Mesenchymal stem cell (in vitro differentiated cells and primary cell): ENCODE measurements around the gene MRPL1.

ENCODE experiments used
- DNase-seq: peaks from one replicate; pipeline ENCODE4 v3.0.0-alpha.2; 2013
- H2AFZ ChIP-seq: one replicate; pipeline ENCODE4 v1.6.1; 2013; ENCODE audit warnings: low read depth, mild to moderate bottlenecking, control low read depth, inconsistent platforms, low read length, moderate library complexity
- H2AK5ac ChIP-seq: 2 replicates; pipeline ENCODE4 v1.6.1; 2013; ENCODE audit warnings: low read length, moderate library complexity, mild to moderate bottlenecking, inconsistent platforms; ENCODE audit not compliant: severe bottlenecking
- H2BK120ac ChIP-seq: one replicate; pipeline ENCODE4 v1.6.1; 2013; ENCODE audit warnings: low read depth, mild to moderate bottlenecking, inconsistent platforms, low read length, moderate library complexity
- H2BK12ac ChIP-seq, 2 experiments: one replicate each; pipeline ENCODE4 v1.6.1; 2013; ENCODE audit warnings: inconsistent platforms in 2 of 2, low read length in 2 of 2, mild to moderate bottlenecking in 2 of 2, moderate library complexity in 2 of 2, control low read depth in 1 of 2
- H2BK15ac ChIP-seq: one replicate; pipeline ENCODE4 v1.6.1; 2013; ENCODE audit warnings: mild to moderate bottlenecking, low read depth, inconsistent platforms; ENCODE audit not compliant: poor library complexity, severe bottlenecking
- H2BK5ac ChIP-seq: 2 replicates; pipeline ENCODE4 v1.6.1; 2013; ENCODE audit warnings: low read depth, mild to moderate bottlenecking, low read length, control low read depth, inconsistent platforms; ENCODE audit not compliant: poor library complexity, severe bottlenecking
- H3K14ac ChIP-seq, 2 experiments: one replicate each; pipeline ENCODE4 v1.6.1; 2013; ENCODE audit warnings: inconsistent platforms in 2 of 2, low read length in 2 of 2, control low read depth in 1 of 2, mild to moderate bottlenecking in 1 of 2, moderate library complexity in 1 of 2
- H3K18ac ChIP-seq, 2 experiments: one replicate each; pipeline ENCODE4 v1.6.1; 2013; ENCODE audit warnings: inconsistent platforms in 2 of 2, low read length in 2 of 2, control low read depth in 1 of 2, low read depth in 1 of 2, mild to moderate bottlenecking in 1 of 2
- H3K23ac ChIP-seq, 2 experiments: one replicate each; pipeline ENCODE4 v1.6.1; 2013; ENCODE audit warnings: inconsistent platforms in 2 of 2, low read length in 2 of 2, mild to moderate bottlenecking in 2 of 2, moderate library complexity in 2 of 2, control low read depth in 1 of 2
- H3K27ac ChIP-seq: 2 replicates; pipeline ENCODE4 v1.5.1; 2013; ENCODE audit warnings: mild to moderate bottlenecking, moderate library complexity, low read length, control low read depth, inconsistent platforms; ENCODE audit not compliant: poor library complexity, severe bottlenecking
- H3K27me3 ChIP-seq, 2 experiments: 2 replicates each; pipeline versions ENCODE4 v1.6.1 to v1.7.0; 2013; ENCODE audit warnings: low read length in 2 of 2, mild to moderate bottlenecking in 2 of 2, moderate library complexity in 2 of 2, control low read depth in 1 of 2, inconsistent platforms in 1 of 2; ENCODE audit not compliant: control insufficient read depth in 1 of 2, insufficient read depth in 1 of 2
- H3K36me3 ChIP-seq, 2 experiments: 2 replicates each; pipeline versions ENCODE4 v1.6.1 to v1.7.0; 2013; ENCODE audit warnings: low read length in 2 of 2, control low read depth in 1 of 2, inconsistent platforms in 1 of 2, low read depth in 1 of 2, mild to moderate bottlenecking in 1 of 2; ENCODE audit not compliant: insufficient read depth in 2 of 2, control insufficient read depth in 1 of 2
- H3K4ac ChIP-seq, 2 experiments: one replicate each; pipeline ENCODE4 v1.6.1; 2013; ENCODE audit warnings: inconsistent platforms in 2 of 2, low read length in 2 of 2, mild to moderate bottlenecking in 2 of 2, moderate library complexity in 2 of 2, control low read depth in 1 of 2, low read depth in 1 of 2
- H3K4me1 ChIP-seq: 2 replicates; pipeline ENCODE4 v1.6.1; 2013; ENCODE audit warnings: low read depth, low read length, control low read depth; ENCODE audit not compliant: control insufficient read depth, insufficient read depth
- H3K4me2 ChIP-seq: 2 replicates; pipeline ENCODE4 v1.6.1; 2013; ENCODE audit warnings: low read length, mild to moderate bottlenecking, inconsistent platforms; ENCODE audit not compliant: poor library complexity, severe bottlenecking
- H3K4me3 ChIP-seq, 2 experiments: 2 replicates each; pipeline versions ENCODE4 v1.5.1 to v1.7.0; 2013; ENCODE audit warnings: low read length in 2 of 2, mild to moderate bottlenecking in 2 of 2, control low read depth in 1 of 2, low read depth in 1 of 2; ENCODE audit not compliant: insufficient read depth in 1 of 2
- H3K79me1 ChIP-seq: replicated peaks from 2 replicates; pipeline ENCODE4 v1.6.1; 2013; ENCODE audit warnings: mild to moderate bottlenecking, control low read depth, low read length, inconsistent platforms; ENCODE audit not compliant: poor library complexity, severe bottlenecking
- H3K9ac ChIP-seq: 2 replicates; pipeline ENCODE4 v1.7.0; 2013; ENCODE audit warnings: mild to moderate bottlenecking, low read length, moderate library complexity
- H3K9me3 ChIP-seq: 2 replicates; pipeline ENCODE4 v1.7.0; 2013; ENCODE audit warnings: mild to moderate bottlenecking, low read length; ENCODE audit not compliant: control insufficient read depth
- H4K8ac ChIP-seq: one replicate; pipeline ENCODE4 v1.6.1; 2013; ENCODE audit warnings: inconsistent platforms, mild to moderate bottlenecking, low read length, moderate library complexity
- H4K91ac ChIP-seq: one replicate; pipeline ENCODE4 v1.6.1; 2013; ENCODE audit warnings: mild to moderate bottlenecking, low read length, inconsistent platforms
- WGBS: methylation state at CpG from one replicate; pipeline ENCODE4 v1.1.7; 2013; ENCODE audit warnings: mixed read lengths; 5-methylcytosine and 5-hydroxymethylcytosine counted together

The MRPL1 gene

DNA sequence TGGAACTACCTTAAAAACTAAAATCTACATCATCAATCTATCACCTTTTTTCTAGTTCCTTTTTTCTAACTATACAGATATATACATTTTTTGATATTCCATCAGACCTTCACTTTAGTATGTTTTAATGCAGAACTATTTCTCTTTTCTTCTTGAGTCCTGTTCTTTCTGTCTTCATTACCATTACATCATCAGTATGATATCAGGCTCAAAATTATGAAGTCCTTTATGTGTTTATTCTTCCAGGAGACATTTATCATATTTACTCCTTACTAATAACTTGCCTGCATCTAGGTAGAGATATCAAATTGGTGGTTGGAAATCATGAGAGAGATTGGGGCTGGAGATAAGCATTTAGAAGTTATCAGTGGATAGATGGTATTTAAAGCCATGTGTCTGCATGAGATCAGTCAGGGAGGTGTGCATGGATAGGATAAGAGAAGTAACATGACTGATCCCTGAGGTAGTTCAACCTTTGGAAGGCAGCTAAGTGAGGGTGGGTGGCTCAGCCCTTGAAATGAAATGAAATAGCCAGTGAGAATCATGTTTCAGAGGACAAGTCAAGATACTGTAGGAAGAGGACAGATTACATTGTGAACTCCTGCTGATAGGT, 43.1 kb downstream of the MRPL1 start:
- Histone ChIP-seq H2BK5ac (no peak overlapping the region), H3K4ac (no peak overlapping the region), H2AFZ (no peak overlapping the region), H3K27me3 (no peaks in the 10 kb centered on the region), H3K23ac (no peak overlapping the region), H2AK5ac (no peak overlapping the region), H3K4me1 (no peaks in the 10 kb centered on the region), H3K9ac (no peak overlapping the region), H3K18ac (no peak overlapping the region), H3K4me2 (no peak overlapping the region), H4K8ac (no peak overlapping the region), H3K9me3 (peaks cover 3% of the 10 kb centered on the region), H3K4me3 (no peak overlapping the region), H2BK120ac (no peak overlapping the region), H3K14ac (no peak overlapping the region), H3K36me3 (peaks cover 0 to 26% of the 10 kb centered on the region in 2 experiments), H3K27ac (no peak overlapping the region), H3K79me1 (peaks cover 14% of the 10 kb centered on the region), H2BK15ac (no peak overlapping the region), H4K91ac (no peak overlapping the region), H2BK12ac (no peak overlapping the region)
- DNase-seq = no peak

DNA sequence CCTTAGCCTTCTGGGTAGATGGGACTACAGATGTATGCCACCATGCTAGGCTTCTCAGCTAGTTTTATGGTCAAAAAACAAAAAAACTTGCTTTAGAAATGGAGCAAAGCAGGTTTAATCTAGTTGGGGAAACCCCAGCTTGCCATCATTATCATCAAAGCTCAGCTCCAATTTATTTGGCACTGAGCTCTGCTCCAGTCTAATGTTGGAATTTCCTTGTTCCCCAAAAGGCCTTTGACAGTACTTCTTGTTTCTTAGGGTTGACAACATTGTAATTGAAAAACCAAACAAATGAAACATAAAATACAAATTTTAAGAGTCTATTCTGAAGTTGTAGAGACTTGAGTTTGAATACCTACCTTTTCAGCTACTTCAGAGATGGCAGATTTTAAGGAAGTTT, 48.0 kb downstream of the MRPL1 start:
- no peaks in the 10 kb centered on the region for H3K27me3 ChIP-seq
- H4K91ac ChIP-seq = no peak overlapping the region
- H2AK5ac ChIP-seq = no peak overlapping the region
- peaks cover 0 to 36% of the 10 kb centered on the region in 2 experiments for H3K36me3 ChIP-seq
- no peak overlapping the region for H4K8ac ChIP-seq
- H3K23ac ChIP-seq = no peak overlapping the region
- no peak overlapping the region for H2BK5ac ChIP-seq
- H3K4me3 ChIP-seq = no peak overlapping the region
- no peak overlapping the region for H3K4me2 ChIP-seq
- no peak overlapping the region for H2BK12ac ChIP-seq
- H2AFZ ChIP-seq = no peak overlapping the region
- DNase-seq = no peak
- H3K4ac ChIP-seq = no peak overlapping the region
- H2BK120ac ChIP-seq = no peak overlapping the region
- no peak overlapping the region for H3K9ac ChIP-seq
- no peak overlapping the region for H3K27ac ChIP-seq
- no peak overlapping the region for H3K14ac ChIP-seq
- peaks cover 12% of the 10 kb centered on the region for H3K9me3 ChIP-seq
- H2BK15ac ChIP-seq = no peak overlapping the region
- peaks cover 10% of the 10 kb centered on the region for H3K79me1 ChIP-seq
- no peaks in the 10 kb centered on the region for H3K4me1 ChIP-seq
- H3K18ac ChIP-seq = no peak overlapping the region

DNA sequence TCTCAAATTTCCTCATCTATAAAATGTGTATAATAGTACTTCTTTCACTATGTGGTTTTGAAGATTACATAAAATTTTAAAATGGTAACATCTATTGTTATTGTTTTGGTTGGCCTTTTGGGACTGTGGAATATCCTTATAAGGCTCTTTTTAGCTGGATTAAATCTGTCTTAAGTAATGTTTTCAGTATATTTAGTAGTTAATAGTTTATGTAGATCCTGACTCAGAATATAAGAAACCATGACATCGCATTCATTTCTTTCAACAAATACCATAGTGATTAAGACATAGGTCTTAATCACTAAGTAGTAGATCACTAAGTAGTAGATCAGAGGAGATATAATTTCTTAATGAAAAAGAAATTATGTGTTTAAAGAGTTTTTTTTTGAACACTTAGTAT, 48.5 kb downstream of the MRPL1 start:
- Histone ChIP-seq H3K36me3 (peaks cover 0 to 36% of the 10 kb centered on the region in 2 experiments), H3K14ac (no peak overlapping the region), H3K4me1 (no peaks in the 10 kb centered on the region), H3K9me3 (peaks cover 12% of the 10 kb centered on the region), H3K27me3 (no peaks in the 10 kb centered on the region), H2BK12ac (no peak overlapping the region), H3K79me1 (peaks cover 7% of the 10 kb centered on the region), H2BK15ac (no peak overlapping the region), H2AFZ (no peak overlapping the region), H2BK5ac (no peak overlapping the region), H4K8ac (no peak overlapping the region), H3K4ac (no peak overlapping the region), H2BK120ac (no peak overlapping the region), H3K23ac (no peak overlapping the region), H3K27ac (no peak overlapping the region), H3K4me2 (no peak overlapping the region), H3K18ac (no peak overlapping the region), H2AK5ac (no peak overlapping the region), H4K91ac (no peak overlapping the region), H3K9ac (no peak overlapping the region), H3K4me3 (no peak overlapping the region)
- WGBS = no CpG with 5 or more reads among the region's 1 CpG
- DNase-seq = no peak

DNA sequence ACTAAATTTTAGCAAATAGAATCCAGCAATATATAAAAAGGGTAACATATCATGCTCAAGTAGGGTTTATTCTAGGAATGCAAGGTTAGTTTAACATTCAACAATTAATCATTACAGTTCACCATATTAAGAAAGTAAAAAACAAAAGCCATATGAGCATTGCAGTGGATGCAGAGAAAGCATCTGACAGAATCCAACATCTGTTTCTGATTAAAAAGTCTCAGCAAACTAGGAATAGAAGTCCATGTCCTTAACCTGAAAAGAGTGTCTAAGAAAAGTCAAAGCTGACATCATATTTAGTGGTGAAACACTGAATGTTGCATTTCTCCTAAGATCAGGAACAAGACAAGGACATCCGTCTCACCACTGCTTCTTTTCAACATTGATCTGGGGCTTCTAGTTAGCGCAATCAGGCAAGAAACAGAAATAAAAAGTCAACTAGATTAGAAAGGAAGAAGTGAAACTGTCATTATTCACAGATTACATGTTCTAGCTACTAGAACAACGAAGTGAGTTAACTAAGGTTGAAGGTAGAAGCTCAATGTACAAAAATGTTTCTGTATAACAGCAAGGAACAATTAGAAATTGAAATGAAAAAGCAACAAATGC, 49.3 kb downstream of the MRPL1 start:
- DNase-seq = no peak
- no peak overlapping the region for H3K18ac ChIP-seq
- no peak overlapping the region for H3K4me3 ChIP-seq
- H3K14ac ChIP-seq = no peak overlapping the region
- WGBS = 100% methylated on average over 1 of the region's 3 CpGs
- peaks cover 7% of the 10 kb centered on the region for H3K79me1 ChIP-seq
- no peaks in the 10 kb centered on the region for H3K27me3 ChIP-seq
- no peak overlapping the region for H4K8ac ChIP-seq
- H2AK5ac ChIP-seq = no peak overlapping the region
- no peak overlapping the region for H2BK5ac ChIP-seq
- H3K4me2 ChIP-seq = no peak overlapping the region
- no peak overlapping the region for H3K9ac ChIP-seq
- H3K23ac ChIP-seq = no peak overlapping the region
- no peak overlapping the region for H2BK12ac ChIP-seq
- no peak overlapping the region for H2BK120ac ChIP-seq
- H3K4me1 ChIP-seq = no peaks in the 10 kb centered on the region
- no peak overlapping the region for H2AFZ ChIP-seq
- H3K9me3 ChIP-seq = peaks cover 12% of the 10 kb centered on the region
- no peak overlapping the region for H4K91ac ChIP-seq
- H2BK15ac ChIP-seq = no peak overlapping the region
- H3K36me3 ChIP-seq = peaks cover 0 to 35% of the 10 kb centered on the region in 2 experiments
- H3K27ac ChIP-seq = no peak overlapping the region
- no peak overlapping the region for H3K4ac ChIP-seq
